Bronchial epithelial cell (primary cell): Measurements from ENCODE around the gene MEN1. TPM values are rescaled to one million over a fixed set of nuclear protein-coding genes. Genes with fewer than 3 reads are reported as not detected.

Experiments
- DNase-seq: peaks from one replicate; pipeline ENCODE4 v3.0.0-alpha.2; 2010; ENCODE audit warnings: low read depth
- FAIRE-seq: peaks from 2 replicates; lab custom pipeline; 2011; peaks lifted over from hg19 to GRCh38; lab: Jason Lieb, UNC
- H3K27me3 ChIP-seq: 2 replicates; pipeline ENCODE4 v1.5.1; 2011; ENCODE audit warnings: low read length; ENCODE audit not compliant: control insufficient read depth, insufficient read depth
- H3K36me3 ChIP-seq: 2 replicates; pipeline ENCODE4 v1.5.1; 2011; ENCODE audit warnings: low read length; ENCODE audit not compliant: control insufficient read depth, insufficient read depth
- H3K4me3 ChIP-seq: 2 replicates; pipeline ENCODE4 v1.5.1; 2011; ENCODE audit warnings: mild to moderate bottlenecking, low read depth, low read length, control low read depth
- total RNA-seq: library from RNA; depleted of rRNA; stranded (reverse); fragments of >200 nt; gene quantifications from 2 replicates; pipeline ENCODE4 v1.2.1, GENCODE V29; 2014
- TF ChIP-seq, protein P1 (sequence below): IDR thresholded peaks from 2 replicates; pipeline ENCODE4 v1.5.1; 2011; ENCODE audit warnings: mild to moderate bottlenecking, moderate library complexity, low read length, control low read depth, inconsistent platforms; ENCODE audit not compliant: insufficient read depth, severe bottlenecking

The MEN1 gene
- total RNA-seq, 1 donor from 2014 or later: 5.5 TPM

DNA sequence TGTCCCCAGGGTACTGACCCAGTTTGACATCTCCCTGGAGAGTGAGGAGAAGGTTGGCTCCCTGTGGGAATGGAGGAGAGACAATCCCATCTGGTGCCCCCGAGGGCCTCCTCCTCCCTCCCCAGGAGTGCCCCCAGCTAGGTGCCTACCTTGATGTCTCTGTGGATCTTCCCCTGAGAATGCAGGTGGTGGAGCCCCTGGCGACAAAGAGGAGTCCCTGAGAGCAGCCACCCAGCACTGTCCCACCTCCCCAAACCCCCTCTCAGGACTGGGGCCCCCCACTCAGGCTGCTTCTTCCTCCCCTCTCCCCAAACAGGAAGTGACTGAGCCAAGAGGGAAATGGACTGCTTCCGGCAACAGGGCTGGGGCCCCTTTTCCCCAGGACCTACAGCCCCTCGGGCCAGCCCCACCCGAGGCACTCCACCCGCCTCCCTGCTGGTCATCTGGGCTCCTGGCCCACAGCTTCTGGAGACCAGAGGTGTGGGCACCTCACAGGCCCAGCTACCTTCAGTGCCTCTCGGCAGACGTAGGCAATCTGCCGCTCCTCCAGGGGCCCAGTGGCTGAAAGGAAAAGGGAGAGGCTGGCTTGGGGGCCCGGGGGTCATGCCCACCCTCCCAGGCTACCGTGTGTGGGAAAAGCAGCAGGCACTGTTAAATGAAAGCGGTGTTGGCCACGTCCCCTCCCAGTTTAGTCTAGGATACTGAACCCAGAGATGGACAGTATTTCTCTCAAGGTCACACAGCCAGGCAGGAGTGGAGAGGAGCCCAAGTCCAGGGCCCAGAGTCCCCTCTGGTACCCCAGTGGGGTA lies 8.6 kb downstream of the MEN1 start:
- H3K36me3 ChIP-seq: peaks cover 15% of the 10 kb centered on the region
- H3K27me3 ChIP-seq: no peaks in the 10 kb centered on the region
- DNase-seq (no peak), FAIRE-seq (no peak)
- TF ChIP-seq, protein P1, sequence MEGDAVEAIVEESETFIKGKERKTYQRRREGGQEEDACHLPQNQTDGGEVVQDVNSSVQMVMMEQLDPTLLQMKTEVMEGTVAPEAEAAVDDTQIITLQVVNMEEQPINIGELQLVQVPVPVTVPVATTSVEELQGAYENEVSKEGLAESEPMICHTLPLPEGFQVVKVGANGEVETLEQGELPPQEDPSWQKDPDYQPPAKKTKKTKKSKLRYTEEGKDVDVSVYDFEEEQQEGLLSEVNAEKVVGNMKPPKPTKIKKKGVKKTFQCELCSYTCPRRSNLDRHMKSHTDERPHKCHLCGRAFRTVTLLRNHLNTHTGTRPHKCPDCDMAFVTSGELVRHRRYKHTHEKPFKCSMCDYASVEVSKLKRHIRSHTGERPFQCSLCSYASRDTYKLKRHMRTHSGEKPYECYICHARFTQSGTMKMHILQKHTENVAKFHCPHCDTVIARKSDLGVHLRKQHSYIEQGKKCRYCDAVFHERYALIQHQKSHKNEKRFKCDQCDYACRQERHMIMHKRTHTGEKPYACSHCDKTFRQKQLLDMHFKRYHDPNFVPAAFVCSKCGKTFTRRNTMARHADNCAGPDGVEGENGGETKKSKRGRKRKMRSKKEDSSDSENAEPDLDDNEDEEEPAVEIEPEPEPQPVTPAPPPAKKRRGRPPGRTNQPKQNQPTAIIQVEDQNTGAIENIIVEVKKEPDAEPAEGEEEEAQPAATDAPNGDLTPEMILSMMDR: no peak
- no peak overlapping the region for H3K4me3 ChIP-seq

DNA sequence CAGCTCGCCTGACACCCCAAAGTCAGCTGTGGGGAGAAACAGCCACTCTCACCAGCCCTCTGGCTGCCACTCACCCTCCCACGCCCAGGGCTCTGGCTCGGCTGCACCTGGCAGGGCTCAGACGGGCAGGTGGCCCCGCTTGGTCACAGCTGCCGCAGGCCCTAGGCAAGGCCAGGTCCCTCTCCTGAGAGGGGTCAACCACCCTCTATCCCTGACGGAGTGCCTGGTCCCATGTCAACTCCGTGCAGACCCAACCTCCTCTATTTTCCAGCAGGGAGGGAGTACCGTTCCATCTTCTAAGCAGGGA lies 9.2 kb downstream of the MEN1 start:
- Histone ChIP-seq H3K4me3 (no peak overlapping the region), H3K36me3 (peaks cover 12% of the 10 kb centered on the region), H3K27me3 (no peaks in the 10 kb centered on the region)
- DNase-seq (no peak), FAIRE-seq (no peak)
- TF ChIP-seq, protein P1: no peak

DNA sequence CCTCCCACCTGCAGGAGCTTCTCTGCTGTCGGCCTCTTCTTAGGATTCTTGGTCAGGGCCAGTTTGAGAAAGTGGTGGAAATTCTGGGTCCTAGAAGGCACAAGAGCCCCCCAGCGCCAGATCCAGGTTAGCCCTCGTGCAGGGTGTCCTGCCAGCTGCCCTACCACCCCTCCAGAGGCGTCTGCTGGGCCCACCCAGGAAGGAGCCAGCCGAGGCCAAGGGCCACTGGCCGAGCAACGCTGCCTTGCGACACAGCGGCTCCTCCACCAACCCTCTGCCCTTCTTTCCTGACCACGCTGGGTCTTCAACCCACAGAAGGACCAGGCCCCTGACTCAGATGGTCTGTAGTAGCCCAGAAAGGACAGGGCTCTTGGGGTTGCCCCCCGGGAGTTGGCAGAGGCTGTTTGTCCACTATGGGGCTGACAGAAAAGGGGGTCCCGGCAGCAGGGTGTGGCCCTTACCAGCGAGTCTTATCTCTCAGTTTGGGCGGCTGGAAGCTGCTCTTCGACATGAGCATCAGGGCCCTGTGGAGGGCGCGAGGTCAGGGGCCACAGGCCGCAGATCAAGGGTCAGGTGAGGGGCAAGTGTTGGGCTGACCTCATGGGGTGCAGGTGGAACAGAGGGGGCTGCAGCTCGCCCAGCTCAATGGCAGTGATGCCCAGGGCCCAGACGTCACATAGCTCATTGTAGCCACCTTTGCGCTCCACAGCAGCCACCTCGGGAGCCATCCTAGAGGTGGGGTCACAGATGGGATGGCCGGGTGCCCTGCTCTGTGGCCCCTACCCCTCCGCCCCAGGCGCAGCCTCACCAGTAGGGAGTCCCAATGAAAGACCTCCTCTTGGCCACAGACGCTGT lies 9.8 kb downstream of the MEN1 start:
- TF ChIP-seq, protein P1: no peak
- no peak overlapping the region for H3K4me3 ChIP-seq
- FAIRE-seq (no peak), DNase-seq (no peak)
- H3K36me3 ChIP-seq: peaks cover 9% of the 10 kb centered on the region
- H3K27me3 ChIP-seq: no peaks in the 10 kb centered on the region

DNA sequence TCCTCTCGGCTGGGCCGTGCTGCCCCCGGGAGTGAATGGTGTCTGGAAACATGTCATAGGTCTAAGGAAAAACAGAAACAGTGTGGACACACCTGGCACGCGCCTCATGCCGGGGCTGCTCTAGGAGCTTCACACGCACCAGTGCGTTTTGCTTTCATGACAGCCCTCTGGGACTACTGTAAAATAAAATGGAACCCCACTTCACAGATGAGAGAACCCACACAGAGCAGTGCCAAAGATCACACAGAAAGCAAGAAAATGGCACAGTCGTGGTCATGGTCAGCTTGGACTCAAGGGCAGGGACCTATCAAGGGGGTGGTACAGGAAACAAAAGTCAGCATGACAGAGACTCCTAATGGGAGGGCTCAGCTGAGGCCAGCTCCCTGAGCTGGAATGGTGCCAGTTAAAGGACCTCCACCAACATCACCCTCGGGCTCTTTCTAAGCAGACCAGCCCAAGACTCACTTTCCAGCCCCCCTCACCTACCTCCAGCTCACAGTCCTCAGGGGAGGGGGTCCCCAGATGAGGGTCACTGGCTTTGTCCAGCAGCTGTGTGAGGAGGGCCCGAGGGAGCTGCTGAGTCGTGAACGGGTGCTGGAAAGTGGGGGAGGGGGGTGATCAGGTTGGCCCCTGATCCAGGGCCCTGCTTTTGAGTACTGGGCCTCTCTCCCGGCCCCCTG lies 10.6 kb downstream of the MEN1 start:
- FAIRE-seq: no peak
- no peak for DNase-seq

DNA sequence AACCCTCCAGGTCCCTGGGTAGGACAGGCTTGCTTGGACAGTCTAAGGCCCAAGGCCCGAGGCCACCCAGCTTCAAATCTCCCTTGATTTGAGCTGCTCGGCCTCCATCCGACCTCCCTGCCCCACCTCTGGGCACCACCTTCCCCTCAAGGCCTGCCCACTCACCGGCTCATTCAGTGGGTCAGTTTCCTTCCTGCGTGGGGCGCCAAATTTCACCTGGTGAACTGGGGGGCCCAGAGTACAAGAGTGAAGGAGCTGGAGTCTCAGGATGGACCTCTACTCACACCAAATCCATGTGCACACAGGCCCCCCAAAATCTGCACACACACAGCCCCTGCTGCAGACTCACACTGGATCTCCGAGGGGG lies 11.1 kb downstream of the MEN1 start:
- Histone ChIP-seq H3K36me3 (peaks cover 4% of the 10 kb centered on the region), H3K4me3 (no peak overlapping the region), H3K27me3 (no peaks in the 10 kb centered on the region)
- DNase-seq: no peak
- FAIRE-seq: no peak
- TF ChIP-seq, protein P1: no peak

More for the DNA sequence above, 10.6 kb downstream of the MEN1 start:
- H3K27me3 ChIP-seq: no peaks in the 10 kb centered on the region
- TF ChIP-seq, protein P1: no peak
- H3K36me3 ChIP-seq: peaks cover 7% of the 10 kb centered on the region
- no peak overlapping the region for H3K4me3 ChIP-seq
